ENCODE results near the gene CALB2.

The CALB2 gene

DNA sequence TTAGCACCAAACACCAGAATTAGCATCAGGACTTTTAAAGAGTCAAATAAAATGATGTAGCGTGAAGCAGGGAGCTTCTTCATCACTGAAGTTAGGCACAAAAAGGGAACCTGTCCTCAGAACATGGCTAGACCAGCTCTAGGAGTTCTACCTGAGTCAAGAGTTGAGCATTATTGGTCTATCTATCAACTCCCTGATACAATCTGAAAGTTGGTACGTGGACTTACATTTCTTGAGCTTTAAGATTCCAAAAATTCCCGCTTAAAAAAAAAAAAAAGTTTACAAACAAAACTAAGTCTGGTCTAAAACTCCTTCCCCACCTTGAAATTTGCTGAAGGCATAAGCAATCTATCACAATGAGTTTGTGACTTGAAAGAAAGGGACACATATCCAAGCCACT is 71.1 kb downstream of the CALB2 start:
- no peak for DNase-seq

- DNase-seq, result no peak
Measured at GRCh38 chr16:71430744-71431143, 72.2 kb downstream of the CALB2 start.

DNA sequence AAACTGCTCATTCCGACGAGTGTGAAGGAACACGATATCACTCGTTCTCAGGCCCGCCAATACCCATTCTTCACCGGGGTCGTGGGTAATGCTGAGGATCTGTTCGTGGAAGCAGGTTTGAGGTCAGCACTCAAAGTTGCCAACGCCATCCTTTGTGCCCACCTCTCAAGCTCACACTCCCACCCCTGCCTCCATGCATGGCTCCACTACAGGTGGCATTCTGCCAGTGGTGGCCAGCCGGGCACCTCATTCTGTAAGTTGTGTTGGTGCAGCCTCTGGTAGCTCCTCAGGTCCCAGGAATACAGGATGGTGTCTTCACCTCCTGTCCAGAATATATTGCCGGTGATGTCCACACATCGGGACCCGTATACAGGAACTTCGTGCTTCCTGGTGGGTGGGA is 72.7 kb downstream of the CALB2 start:
- DNase-seq, result no peak

DNA sequence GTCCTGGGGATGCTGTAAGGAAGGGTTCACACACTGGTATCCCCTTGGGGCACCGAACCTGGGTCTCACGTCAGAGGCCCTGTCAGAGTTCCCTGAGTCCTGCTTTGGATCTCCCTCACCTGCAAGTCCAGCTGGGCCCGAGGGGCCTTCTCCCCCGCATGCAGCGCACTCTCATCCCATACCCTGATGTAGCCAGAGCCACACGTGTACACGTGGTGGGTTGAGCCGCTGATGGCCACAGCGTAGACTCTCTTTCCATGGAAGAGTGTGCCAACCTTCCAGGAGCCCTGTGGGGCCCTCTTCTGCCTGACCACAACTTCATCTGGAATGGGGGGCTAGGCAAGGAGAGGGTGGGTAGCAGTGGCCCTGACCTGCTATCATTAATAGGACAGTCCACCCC is 73.5 kb downstream of the CALB2 start:
- no peak for DNase-seq

DNA sequence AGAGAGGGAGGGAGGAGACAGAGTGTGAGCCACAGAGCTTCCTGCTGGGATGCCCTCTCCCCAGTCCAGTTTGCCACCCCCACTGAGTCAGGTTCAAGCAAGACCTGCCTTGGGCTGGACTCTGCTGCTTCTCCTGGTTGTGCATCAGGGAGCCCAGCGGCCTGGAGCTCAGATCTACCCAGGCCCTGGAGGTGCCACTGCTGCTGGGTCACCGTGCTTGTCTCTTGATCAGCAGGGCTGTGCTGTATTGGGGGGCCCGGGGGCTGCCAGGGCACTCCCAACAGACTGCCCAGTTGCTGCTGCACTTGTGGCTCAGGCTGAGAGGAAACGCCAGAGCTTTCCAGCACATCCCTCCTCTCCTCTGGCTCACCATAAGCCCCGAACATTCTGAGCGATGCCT is 74.4 kb downstream of the CALB2 start:
- DNase-seq, result no peak

DNA sequence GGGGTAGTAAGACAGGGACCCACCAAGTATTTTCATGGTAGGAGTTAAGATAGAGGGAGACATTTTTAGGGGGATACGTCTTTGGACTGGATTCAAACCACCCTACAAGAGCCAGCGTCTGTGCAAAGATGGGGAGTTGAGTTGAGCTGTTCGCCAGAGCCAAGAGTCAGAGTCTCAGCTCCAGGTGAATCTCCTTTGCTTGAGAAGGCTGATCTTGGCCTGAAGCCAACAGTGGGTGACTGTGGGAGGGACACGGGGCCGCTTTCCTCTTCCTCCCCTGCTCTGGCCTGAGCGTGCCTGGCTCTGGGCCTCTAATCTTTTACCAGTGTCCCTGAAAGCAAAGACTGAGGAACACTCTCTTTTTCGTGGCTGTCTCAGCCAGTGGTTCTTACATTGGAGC is 78.0 kb downstream of the CALB2 start:
- no peak for DNase-seq

DNA sequence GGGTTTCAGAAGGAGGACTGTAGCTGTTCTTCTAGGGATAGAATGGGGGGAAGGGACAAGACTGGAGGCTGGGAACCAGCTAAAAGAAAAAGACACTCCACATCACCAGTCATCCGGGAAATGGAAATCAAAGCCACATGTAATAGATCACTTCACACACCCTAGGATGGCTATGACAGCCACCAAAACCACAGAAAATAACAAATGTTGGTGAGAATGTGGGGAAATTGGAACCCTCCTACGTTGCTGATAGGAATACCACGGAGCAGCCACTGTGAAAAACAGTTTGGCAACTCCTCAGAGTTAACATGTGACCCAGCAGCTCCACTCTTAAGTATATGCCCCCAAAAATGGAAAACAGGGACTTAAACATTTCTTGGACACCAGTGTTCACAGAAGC is 81.0 kb downstream of the CALB2 start:
- no peak for DNase-seq
